GM19452 (cell line): ENCODE results near the gene IFIT1B.
"Not testable (repeated sequence)": the region's sequence is repeated elsewhere in the genome, so short reads cannot be mapped to it uniquely, and the experiment has no call there.

Experiments
- ATAC-seq: cut with Tn5 transposase; IDR thresholded peaks from one replicate; pipeline ENCODE4 v1.9.1; 2021; ENCODE audit not compliant: unreplicated experiment

Gene IFIT1B

GRCh38 chr10:89409282-89409681 lies 31.4 kb downstream of the IFIT1B start:
- not testable (repeated sequence) for ATAC-seq

- not testable (repeated sequence) for ATAC-seq
These were observed 32.7 kb downstream of the IFIT1B start for GRCh38 chr10:89410551-89410950.

GRCh38 chr10:89411135-89411534 lies 33.3 kb downstream of the IFIT1B start:
- ATAC-seq: not testable (repeated sequence)

GRCh38 chr10:89412276-89412675 lies 34.4 kb downstream of the IFIT1B start:
- not testable (repeated sequence) for ATAC-seq

GRCh38 chr10:89413398-89413912 lies 35.6 kb downstream of the IFIT1B start:
- ATAC-seq: no peak

GRCh38 chr10:89414146-89414878 lies 36.5 kb downstream of the IFIT1B start, which contains the start of gene IFIT5:
Gene IFIT5, plus strand, starts transcription at chr10:89414568. Its CDS starts 231 bp downstream, at chr10:89414799.
- ATAC-seq: peak; percentile 77

GRCh38 chr10:89414879-89415821 lies 37.3 kb downstream of the IFIT1B start:
- peak; percentile 36 for ATAC-seq

GRCh38 chr10:89416465-89416864 lies 38.6 kb downstream of the IFIT1B start:
- no peak for ATAC-seq

- no peak for ATAC-seq
These were observed 41.7 kb downstream of the IFIT1B start for GRCh38 chr10:89419548-89419947.

GRCh38 chr10:89421018-89421476 lies 43.2 kb downstream of the IFIT1B start:
- no peak for ATAC-seq

GRCh38 chr10:89425000-89425399 lies 47.1 kb downstream of the IFIT1B start:
- no peak for ATAC-seq

GRCh38 chr10:89426230-89426868 lies 48.5 kb downstream of the IFIT1B start:
- no peak for ATAC-seq

GRCh38 chr10:89427629-89428028 lies 49.8 kb downstream of the IFIT1B start:
- ATAC-seq: no peak

- no peak for ATAC-seq
These were observed 51.0 kb downstream of the IFIT1B start for GRCh38 chr10:89428877-89429276.

GRCh38 chr10:89431977-89432376 lies 54.1 kb downstream of the IFIT1B start:
- ATAC-seq: no peak
